ENCODE results near the gene CHST3. TPM values are rescaled to one million over a fixed set of nuclear protein-coding genes. Genes with fewer than 3 reads are reported as not detected.

Gene CHST3
- total and polyA plus RNA-seq, 2 experiments from 2014 or later: 1.9 to 22.5 TPM

DNA sequence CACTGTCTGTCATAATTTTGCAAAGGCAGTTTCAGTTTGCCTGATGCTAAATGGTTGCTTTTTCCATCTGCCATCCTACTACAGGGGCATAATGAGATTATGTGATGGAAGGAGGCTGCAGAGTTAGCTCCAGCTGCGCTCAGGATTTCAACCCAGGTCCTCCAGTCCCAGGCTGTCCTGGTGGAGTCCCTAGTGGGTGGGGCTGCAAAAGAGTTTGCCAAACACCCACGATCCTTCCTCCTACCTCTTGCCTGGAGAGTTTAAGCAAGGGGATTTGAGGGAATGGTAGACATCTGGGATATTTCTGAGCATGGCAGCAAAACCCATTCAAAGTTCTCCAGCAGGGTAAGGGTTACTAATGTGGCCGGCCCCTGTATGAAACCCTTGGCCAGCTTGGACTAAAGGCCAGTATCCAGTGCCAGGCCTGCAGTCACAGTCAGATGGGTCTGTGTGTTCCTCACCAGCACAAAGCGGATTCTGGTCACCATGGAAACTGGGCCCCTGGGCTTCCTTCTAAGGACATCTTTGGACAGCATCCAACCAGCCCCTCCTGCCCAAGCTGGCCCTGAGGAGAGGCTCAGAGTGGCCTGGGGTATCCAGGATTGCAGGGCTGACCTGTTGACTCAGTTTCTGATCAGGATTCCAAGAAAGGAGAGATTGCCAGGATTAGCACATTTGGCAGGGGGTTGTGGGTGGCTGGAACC lies 42.7 kb upstream of the CHST3 start:
- Histone ChIP-seq H3K9me3 (ENCODE audit: low read depth) (no peaks in the 10 kb centered on the region), H3K4me3 (no peak overlapping the region), H3K27ac (no peak overlapping the region), H3K4me1 (ENCODE audit: low read depth) (no peaks in the 10 kb centered on the region), H3K27me3 (no peaks in the 10 kb centered on the region), H3K36me3 (no peaks in the 10 kb centered on the region)
- TF ChIP-seq, protein P1, sequence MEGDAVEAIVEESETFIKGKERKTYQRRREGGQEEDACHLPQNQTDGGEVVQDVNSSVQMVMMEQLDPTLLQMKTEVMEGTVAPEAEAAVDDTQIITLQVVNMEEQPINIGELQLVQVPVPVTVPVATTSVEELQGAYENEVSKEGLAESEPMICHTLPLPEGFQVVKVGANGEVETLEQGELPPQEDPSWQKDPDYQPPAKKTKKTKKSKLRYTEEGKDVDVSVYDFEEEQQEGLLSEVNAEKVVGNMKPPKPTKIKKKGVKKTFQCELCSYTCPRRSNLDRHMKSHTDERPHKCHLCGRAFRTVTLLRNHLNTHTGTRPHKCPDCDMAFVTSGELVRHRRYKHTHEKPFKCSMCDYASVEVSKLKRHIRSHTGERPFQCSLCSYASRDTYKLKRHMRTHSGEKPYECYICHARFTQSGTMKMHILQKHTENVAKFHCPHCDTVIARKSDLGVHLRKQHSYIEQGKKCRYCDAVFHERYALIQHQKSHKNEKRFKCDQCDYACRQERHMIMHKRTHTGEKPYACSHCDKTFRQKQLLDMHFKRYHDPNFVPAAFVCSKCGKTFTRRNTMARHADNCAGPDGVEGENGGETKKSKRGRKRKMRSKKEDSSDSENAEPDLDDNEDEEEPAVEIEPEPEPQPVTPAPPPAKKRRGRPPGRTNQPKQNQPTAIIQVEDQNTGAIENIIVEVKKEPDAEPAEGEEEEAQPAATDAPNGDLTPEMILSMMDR (IDR thresholded peaks at IDR 0.05; ENCODE audit: low read depth, low read length): no peak
- peak in 1 of 2 donors; percentile 77 for DNase-seq (ENCODE audit: low read depth in 1 of 2, low spot score in 1 of 2)

DNA sequence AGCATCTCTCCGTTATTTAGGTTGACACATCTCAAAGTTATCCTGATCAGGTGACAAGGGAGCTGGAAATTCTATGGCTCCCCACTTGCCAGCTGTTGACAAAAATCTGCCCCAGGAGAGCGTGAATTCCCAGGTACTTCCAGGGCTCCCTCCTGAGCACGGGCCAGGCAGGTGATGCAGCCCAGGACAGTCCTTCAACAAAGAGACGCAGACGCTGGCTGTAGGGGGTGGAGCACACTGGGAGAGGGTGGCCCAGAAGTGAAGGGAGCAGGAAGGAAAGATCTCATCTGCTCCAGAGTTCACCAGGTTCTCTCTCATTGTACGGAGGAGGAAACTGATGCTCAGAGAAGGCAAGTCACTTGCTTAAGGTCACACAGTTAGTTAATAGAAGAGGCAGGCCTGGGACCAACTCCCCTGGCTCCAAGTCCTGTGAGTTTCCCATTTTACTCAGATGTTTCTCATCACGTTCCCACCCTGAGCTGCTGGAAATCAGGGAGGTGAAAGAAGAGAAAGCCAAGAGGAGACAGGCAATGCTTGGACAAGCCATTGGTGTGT lies 41.0 kb upstream of the CHST3 start:
- Histone ChIP-seq H3K27me3 (no peaks in the 10 kb centered on the region), H3K4me1 (ENCODE audit: low read depth) (no peaks in the 10 kb centered on the region), H3K27ac (no peak overlapping the region), H3K9me3 (ENCODE audit: low read depth) (no peaks in the 10 kb centered on the region), H3K4me3 (no peak overlapping the region), H3K36me3 (no peaks in the 10 kb centered on the region)
- no peak for DNase-seq (ENCODE audit: low read depth in 1 of 2, low spot score in 1 of 2)
- TF ChIP-seq, protein P1 (IDR thresholded peaks at IDR 0.05; ENCODE audit: low read depth, low read length): no peak

DNA sequence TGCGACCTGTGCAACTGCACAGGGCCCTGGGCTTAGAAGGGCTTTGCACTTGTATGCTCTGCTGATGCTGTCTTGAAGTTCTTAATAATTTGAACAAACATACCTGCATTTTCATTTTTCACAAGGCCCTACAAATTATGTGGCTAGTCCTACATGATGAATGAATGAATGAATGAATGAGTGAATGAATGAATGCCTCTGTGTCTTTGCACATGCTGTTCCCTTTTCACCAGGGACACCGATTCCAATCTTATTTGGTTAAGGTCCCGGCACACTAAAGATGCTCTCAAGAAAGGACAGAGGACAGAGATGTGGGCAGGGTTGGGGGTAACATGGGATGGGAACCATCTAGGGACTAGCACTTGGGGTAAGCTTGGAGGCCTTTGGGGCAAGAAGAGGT lies 39.4 kb upstream of the CHST3 start:
- no peaks in the 10 kb centered on the region for H3K36me3 ChIP-seq
- H3K9me3 ChIP-seq (ENCODE audit: low read depth): no peaks in the 10 kb centered on the region
- no peak overlapping the region for H3K27ac ChIP-seq
- TF ChIP-seq, protein P1 (IDR thresholded peaks at IDR 0.05; ENCODE audit: low read depth, low read length): no peak
- no peaks in the 10 kb centered on the region for H3K27me3 ChIP-seq
- H3K4me3 ChIP-seq: no peak overlapping the region
- DNase-seq (ENCODE audit: low read depth in 1 of 2, low spot score in 1 of 2): no peak
- no peaks in the 10 kb centered on the region for H3K4me1 ChIP-seq (ENCODE audit: low read depth)

DNA sequence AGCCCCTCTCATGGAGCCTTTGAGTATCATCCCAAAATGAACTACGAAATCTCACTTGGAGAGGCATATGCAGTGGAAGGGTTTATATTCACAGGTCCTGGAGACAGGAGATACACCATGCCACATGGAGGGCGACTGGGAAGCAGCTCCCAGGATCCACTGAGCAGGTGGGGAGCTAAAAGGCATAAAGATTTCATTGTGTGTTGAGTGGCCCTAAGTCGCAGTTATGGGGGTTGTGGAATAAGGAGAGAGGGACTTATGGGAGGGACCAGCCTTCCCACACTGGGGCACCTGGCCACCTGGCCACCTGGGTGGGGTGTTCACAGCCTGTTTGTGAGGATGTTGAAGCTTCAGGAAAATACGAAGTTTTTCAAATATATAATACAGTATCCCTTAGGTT lies 37.0 kb upstream of the CHST3 start:
- DNase-seq (ENCODE audit: low read depth in 1 of 2, low spot score in 1 of 2): no peak
- H3K27me3 ChIP-seq: no peaks in the 10 kb centered on the region
- H3K36me3 ChIP-seq: no peaks in the 10 kb centered on the region
- H3K9me3 ChIP-seq (ENCODE audit: low read depth): no peaks in the 10 kb centered on the region
- TF ChIP-seq, protein P1 (IDR thresholded peaks at IDR 0.05; ENCODE audit: low read depth, low read length): no peak
- no peak overlapping the region for H3K4me3 ChIP-seq
- no peak overlapping the region for H3K27ac ChIP-seq
- no peaks in the 10 kb centered on the region for H3K4me1 ChIP-seq (ENCODE audit: low read depth)

DNA sequence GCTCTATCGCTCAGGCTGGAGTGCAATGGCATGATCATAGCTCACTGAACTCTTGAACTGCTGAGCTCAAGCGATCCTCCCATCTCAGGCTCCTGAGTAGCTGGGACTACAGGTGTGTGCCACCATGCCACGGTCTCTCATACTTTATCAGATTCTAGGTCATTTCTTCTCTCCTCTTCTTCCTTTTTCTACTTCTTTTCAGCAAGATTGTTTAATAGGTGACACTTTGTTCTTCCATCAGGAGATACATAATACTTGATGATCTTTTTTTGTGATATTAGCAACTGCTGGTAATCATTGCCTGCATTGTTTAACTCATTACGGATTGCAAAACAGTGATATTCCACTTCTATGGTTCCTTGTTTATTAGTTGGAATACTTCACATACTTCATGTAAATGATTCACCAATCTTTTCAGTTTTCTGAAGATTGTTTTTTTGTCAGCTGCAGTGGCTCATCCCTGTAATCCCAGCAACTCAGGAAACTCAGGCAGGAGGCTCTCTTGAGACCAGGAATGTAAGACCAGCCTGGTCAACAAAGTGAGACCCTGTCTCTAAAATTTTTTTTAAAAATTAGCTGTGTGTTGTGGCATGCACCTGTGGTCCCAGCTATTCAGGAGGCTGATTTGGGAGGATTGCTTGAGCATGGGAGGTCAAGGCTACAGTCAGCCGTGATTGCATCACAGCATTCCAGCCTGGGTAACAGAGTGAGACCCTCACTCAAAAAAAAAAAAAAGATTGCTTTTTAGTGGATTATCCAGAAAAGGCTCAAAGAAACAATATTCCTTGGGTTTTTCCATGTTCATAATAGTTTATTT lies 36.2 kb upstream of the CHST3 start:
- H3K27ac ChIP-seq: no peak overlapping the region
- peak in 1 of 2 donors; percentile 38 for DNase-seq (ENCODE audit: low read depth in 1 of 2, low spot score in 1 of 2)
- TF ChIP-seq, protein P1 (IDR thresholded peaks at IDR 0.05; ENCODE audit: low read depth, low read length): no peak
- H3K36me3 ChIP-seq: no peaks in the 10 kb centered on the region
- no peak overlapping the region for H3K4me3 ChIP-seq
- H3K27me3 ChIP-seq: no peaks in the 10 kb centered on the region
- no peaks in the 10 kb centered on the region for H3K4me1 ChIP-seq (ENCODE audit: low read depth)
- H3K9me3 ChIP-seq (ENCODE audit: low read depth): no peaks in the 10 kb centered on the region
